NCI-H1694 (cell line): ENCODE results near the gene TESK1.
A peak's percentile ranks its signal among the peaks of the same experiment; 100 is the strongest.

Experiments used
- DNase-seq: peaks from one replicate; lab custom pipeline; 2025; lab: John Stamatoyannopoulos, UW

Gene TESK1

DNA sequence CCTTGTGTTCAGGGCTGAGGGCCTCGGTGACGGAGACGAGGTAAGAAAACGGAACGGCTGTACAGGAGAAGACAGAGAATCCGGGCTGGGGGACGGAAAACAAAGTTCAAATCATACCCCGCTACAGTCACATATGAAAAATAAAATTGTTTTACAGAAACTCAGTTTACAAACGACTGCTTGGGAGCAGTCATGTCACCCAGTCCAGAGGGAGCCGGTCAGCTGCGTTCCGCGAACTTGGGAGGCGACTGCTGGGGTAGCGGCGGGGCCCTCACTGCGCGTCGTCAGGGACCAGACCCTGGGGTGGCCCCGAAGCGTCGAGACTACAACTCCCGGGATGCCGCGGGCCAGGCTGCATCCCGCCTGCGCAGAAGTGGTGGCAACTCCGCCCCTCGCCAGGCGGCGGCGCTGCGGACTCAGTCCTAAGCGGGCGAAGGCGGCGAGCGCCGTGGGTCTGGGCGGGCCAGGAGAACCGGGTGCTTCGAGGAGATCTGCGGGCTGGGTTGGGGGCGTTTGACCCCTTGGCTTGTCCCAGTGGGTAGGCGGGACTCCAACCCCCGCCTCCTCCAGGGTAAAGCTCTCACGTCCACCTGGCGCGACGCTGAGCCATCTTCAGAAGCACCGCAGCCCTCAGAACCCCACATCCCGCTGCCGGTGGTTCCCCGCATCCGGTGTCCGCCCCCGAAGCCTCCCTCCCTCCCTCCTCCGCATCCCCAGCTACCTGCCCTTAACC is 41.6 kb downstream of the TESK1 start:
- DNase-seq, result peak; percentile 87

DNA sequence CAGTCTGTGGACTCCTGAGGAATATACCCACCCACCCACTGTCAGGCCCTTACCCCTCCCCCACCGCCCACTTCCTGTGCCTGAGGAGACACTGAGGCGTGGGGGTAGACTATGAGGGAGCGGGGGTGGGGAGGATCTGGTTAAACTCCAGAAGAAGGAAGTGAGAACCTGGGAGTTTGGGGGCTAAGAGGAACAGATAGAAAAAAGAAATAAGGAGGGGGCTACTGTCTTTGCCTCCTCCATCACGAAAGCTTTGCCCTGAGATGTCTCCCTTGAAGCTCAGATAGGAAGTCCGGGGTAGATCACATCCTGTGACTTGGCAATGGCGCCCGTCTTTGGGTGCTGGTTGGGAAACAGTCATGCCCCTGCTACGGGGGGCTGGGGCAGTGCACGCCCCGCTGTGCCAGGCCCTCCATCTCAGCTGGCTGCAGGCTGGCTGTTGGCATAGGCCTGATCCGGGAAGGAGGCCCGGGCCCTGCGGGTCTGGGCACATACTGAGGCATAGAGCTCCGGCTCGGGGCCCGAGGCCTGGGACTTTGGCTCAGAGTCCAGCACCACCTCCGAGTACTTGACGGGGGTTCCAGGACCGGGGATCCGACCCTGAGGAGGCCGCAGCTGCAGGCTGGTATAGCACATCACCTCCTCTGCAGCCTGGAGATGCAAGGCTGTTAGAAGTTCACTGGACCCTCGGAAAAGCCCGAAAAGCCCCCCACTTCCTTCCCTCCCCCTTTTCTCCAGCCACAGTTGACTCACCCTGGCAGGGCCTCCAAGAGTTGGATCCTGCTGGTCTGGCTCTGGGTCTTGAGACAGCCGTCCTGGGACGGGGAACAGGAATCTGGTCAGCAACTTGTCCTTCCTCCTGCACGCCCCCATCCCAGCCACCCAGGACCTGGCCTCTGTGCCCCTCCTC is 44.6 kb downstream of the TESK1 start:
- no peak for DNase-seq

DNA sequence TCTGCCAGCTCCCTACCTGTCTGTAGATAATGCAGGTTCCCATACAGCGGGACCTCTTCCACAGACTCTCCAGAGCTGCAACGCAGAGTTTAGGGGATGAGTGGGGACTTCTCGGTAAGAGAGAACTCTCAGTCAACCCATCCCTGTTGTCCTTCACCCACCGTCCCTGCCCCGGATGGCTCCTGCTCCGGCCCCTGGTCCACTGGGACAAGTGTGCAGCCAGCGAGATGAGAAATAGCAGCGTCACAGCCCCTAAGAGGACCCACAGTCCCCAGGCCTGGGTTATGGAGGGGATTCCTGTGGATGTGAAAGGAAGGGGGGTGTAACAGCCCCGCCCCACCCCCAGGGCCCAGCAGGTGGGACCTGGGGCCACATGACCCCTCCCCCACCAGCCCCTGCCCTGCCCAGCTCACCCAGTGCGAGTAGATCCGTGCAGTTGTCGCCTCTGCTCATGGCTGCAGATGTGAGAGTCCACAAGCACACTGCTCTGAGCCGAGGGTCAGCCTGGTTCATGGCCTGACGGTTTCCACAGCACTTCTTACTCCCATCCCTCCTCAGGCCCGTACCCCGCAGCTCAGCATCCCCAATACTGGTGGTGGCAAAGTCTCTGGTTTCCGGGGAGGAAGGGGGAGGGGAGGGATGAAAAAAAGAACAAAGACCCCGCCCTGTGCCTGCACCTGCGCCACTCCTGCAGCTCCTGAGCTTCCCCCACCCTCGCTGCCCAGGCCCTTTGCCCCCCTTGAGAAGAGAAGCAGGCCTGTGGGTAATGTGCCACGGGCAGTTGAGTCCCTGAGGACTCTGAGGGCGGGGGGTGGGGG is 45.5 kb downstream of the TESK1 start, which contains the start of gene SIT1:
TSS of gene SIT1 (minus strand) at position 591 of the 818 bp plus-strand sequence. CDS start at position 513, 78 bp downstream.
- DNase-seq, result no peak

DNA sequence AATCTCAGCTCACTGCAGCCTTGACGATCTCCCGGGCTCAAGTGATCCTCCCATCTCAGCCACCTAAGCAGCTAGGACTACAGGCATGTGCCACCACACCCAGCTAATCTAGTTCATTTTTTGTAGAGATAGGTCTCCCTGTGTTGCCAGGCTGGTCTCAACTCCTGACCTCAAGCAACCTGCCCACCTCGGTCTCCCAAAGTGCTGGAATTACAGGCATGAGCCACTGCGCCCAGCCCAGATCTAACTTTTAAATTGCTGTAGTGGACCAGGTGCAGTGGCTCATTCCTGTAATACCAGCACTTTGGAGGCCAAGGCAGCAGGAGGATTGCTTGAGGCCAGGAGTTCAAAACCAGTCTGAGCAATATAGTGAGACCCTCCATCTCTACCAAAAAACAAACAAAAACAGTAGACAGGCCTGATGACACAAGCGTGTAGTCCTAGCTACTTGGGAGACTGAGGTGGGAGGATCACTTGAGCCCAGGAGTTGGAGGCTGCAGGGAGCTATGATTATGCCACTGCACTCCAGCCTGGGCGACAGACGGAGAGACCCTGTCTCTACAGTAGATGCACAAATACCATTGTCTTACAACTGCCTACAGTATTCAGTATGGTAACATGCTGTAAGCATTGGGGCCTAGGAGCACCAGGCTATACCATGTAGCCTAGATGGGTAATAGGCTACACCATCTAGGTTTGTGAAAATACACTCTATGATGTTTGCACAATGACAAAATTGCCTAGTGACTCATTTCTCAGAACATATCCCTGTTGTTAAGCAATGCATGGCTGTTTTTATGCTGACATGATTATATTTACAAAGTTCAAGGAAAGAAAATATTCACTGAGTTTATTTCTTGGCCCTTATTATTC is 47.1 kb downstream of the TESK1 start:
- no peak for DNase-seq

DNA sequence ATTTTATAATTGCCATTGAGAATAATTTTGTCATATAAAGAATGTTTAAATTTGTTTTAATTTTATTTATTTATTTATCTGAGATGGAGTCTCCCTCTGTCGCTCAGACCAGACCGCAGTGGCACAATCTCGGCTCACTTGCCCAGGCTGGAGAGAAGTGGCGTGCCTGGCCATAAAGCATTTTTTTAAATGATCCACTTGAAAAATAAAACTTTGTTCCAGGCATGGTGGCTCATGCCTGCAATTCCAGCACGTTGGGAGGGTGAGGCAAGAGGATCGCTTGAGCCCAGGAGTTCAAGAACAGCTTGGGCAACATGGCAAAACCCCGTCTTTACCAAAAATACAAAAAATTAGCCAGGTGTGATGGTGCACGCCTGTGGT is 47.8 kb downstream of the TESK1 start:
- DNase-seq, result no peak

DNA sequence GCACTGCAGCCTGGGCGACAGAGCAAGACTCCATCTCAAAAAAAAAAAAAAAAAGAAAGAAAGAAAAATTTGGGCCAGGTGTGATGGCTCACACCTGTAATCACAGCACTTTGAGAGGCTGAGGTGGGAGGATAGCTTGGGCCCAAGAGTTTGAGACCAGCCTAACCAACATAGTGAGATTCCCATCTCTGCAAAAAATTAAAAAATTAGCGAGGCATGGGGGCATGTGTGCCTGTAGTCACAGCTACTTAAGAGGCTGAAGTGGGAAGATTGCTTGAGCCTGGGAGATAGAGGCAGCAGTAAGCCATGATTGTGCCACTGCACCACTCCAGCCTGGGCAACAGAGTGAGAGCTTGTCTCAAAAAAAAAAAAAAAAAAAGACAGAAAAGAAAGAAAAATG is 48.5 kb downstream of the TESK1 start:
- DNase-seq, result no peak

DNA sequence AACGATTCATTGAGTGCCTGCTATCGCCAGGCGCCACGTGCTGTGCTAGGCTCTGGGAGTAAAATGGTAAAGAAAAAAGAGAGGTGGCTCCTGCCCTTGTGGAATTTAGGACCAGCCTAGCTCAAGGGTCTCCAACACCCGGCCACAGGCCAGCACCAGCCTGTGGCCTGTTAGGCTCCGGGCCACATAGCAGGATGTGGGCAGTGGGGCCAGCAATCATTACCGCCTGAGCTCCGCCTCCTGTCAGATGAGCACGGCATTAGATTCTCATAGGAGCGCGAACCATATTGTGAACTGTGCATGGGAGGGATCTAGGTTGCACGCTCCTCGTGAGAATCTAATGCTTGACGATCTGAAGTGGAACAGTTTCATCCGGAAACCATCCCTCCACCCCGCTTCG is 51.3 kb downstream of the TESK1 start:
- DNase-seq, result no peak

DNA sequence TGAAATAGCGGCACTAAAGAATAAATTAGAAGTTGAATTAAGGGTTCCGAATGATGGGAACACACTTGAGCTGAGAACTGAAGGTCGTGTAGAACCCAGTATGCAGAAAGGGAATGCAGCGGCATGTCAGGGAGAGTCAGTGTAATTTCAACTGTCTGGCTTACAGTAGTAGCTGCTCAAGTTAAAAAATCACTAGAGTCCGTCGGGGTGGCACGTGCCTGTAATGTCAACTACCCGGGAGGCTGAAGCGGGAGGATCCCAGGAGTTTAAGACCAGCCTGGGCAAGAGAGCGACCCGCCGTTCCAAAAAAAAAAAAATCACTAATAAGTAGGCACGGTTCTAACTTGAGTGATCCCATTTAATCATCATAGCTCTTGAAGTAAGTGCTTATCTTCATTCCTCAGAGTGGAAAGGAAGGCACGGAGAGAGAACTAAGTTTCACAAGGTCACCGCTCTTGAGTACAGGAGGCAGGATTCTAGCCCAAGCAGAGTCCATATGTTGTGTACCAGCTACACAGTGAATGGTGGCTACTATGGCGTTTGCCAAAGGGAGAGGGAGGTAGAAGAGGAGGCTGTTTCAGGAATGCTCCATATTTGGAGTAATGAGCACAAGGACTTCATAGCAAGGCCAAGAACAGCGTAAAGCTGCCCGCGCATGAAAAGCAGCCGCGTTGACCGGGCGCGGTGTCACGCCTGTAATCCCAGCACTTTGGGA is 51.9 kb downstream of the TESK1 start:
- DNase-seq, result peak; percentile 56

DNA sequence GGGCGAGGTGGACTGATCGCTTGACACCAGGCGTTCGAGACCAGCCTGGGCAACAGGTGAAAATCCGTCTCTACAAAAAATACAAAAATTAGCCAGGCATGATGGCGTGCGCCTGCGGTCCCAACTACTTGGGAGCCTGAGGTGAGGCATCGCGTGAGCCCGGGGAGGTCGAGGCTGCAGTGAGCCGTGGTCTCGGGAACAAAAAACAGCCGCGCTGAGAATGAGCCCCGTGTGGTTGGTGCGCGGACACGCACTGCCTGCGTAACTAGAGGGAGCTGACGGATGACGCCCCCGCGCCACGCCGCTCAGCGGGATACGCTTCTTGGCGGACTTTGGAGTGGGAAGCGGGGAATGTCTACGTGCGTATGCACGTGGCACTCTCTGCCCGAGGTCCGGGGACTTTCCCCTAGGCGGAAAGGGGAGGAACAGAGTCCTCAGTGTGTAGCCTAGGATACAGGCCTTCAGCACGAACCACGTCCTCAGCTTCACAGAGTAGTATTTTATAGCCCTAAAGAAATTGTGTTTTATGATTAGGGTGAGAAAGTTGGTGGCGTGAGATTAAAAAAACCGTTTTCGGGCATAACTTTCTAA is 52.6 kb downstream of the TESK1 start, which contains the start of gene RMRP:
TSS of gene RMRP (minus strand) at position 474 of the 591 bp plus-strand sequence.
- peak; percentile 98 for DNase-seq

DNA sequence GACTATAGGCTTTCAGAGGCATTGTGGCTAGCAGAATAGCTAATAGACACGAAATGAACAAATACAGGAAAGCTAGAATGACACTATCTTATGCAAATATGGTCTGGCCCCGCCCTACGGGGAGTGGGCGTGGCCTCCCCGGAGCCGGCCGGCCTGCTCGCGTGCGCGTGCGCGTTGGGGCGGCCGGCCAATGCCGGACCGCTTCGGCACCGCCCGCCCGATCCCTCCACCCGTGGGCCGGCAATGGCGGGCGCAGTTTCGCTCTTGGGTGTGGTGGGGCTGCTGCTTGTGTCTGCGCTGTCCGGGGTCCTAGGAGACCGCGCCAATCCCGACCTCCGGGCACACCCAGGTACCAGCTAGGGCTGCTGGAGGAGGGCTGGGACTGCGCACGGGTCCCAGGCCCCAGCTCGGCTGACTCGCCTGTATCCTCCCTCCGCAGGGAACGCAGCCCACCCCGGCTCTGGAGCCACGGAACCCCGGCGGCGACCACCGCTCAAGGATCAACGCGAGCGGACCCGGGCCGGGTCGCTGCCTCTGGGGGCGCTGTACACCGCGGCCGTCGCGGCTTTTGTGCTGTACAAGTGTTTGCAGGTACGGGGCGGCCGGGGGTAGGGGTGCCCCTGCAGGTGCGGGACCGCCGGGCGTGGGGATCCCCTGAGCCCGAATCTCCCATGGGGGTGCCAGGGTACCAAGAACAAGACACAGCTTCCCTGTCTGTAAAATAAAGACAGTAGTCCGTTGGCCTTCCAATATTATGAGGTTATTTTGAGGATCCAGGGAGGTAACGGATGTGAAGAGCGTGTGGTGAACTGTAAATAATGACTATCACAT is 53.3 kb downstream of the TESK1 start, which contains the start of gene CCDC107:
TSS of gene CCDC107 (plus strand) at position 156 of the 831 bp plus-strand sequence. CDS start at position 244, 88 bp downstream.
- peak; percentile 84 for DNase-seq

DNA sequence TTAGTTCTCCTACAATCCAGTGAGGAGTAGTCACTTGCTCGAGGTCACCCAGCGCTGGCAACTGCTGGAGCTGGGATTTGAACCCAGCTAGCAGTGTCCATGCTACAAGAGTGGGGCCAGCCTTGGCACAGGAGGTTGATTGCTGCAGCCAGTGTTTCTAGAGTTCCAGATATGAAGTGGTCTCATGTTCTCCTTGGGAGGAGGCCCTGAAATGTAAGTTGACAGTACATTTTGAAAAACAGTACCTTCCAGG is 53.8 kb downstream of the TESK1 start:
- no peak for DNase-seq

DNA sequence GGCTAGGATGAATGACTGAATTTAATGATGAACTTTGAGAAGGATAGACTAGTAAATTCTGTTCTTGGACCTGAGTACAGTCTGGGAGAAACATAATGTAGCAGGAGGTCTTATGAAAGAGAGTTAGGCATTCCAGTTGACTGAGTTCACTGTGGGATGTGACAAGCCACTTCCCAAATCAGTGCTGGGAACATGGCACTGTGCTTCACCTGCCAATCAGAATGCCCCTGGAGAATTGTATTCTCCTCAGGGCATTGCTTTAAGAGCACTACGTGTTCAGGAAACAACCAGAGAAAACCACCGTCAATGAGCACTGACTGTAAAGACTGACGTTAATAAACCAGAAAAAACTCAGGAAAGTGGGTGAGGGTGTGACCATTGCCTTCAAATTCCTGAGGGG is 54.3 kb downstream of the TESK1 start:
- DNase-seq, result no peak
